ENCODE data around the gene BDH1. TPM values are rescaled to one million over a fixed set of nuclear protein-coding genes. Genes with fewer than 3 reads are reported as not detected.

The BDH1 gene
- total RNA-seq, 1 donor from 2014 or later = 40.9 TPM

- DNase-seq = no peak
- no peak overlapping the region for H3K27ac Mint-ChIP-seq
- CTCF ChIA-PET = no interaction called here
- no peaks in the 10 kb centered on the region for H3K27me3 Mint-ChIP-seq
- no peak overlapping the region for H3K4me3 Mint-ChIP-seq
- no peak for ATAC-seq (ENCODE audit: low read depth)
- TF ChIP-seq, protein P1, sequence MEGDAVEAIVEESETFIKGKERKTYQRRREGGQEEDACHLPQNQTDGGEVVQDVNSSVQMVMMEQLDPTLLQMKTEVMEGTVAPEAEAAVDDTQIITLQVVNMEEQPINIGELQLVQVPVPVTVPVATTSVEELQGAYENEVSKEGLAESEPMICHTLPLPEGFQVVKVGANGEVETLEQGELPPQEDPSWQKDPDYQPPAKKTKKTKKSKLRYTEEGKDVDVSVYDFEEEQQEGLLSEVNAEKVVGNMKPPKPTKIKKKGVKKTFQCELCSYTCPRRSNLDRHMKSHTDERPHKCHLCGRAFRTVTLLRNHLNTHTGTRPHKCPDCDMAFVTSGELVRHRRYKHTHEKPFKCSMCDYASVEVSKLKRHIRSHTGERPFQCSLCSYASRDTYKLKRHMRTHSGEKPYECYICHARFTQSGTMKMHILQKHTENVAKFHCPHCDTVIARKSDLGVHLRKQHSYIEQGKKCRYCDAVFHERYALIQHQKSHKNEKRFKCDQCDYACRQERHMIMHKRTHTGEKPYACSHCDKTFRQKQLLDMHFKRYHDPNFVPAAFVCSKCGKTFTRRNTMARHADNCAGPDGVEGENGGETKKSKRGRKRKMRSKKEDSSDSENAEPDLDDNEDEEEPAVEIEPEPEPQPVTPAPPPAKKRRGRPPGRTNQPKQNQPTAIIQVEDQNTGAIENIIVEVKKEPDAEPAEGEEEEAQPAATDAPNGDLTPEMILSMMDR (IDR thresholded peaks at IDR 0.05) = no peak
- H3K9me3 Mint-ChIP-seq = no peaks in the 10 kb centered on the region
- H3K36me3 Mint-ChIP-seq (ENCODE audit: low read depth) = peaks cover 15% of the 10 kb centered on the region
- peaks cover 6% of the 10 kb centered on the region for H3K4me1 Mint-ChIP-seq
- intact Hi-C loops (cut with micrococcal nuclease) = no loop called here
- POLR2A ChIA-PET = no interaction called here
Observed at GRCh38 chr3:197549261-197549885, 6.4 kb downstream of the BDH1 start.

DNA sequence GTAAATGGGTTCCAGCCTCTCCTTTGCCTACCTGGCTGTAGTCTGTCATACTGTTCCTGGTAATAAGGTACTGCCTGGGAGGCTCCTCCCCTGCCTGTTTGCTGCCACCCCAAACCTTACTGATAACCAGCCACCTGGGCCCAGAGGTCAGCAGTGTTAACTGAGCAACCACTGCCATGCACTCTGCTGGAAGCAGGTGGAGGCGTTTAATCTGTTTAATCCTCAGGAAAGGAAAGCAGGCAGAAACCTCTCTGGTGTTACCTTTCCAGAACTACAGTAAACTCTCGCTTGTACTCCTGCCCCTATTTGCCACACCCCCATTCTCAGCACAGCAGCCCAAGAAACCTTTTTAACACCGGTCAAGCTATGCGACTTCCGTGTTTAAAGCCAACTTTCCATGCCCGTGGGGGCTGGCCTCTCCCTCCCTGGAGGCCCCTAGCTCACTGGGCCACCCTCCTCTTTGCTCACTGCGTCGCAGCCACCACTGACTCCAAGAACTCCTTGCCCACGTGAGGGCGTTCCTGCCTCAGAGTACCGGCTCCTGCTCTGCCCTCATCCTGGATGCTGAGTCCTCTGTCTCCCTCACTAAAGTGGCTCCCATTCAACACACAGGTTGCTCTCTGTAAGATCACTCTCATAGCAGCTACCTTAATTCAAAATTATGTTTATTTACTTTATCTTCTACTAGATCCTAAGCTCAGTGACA, 8.3 kb downstream of the BDH1 start:
- H3K9me3 Mint-ChIP-seq = no peaks in the 10 kb centered on the region
- intact Hi-C loops (cut with micrococcal nuclease) = no loop called here
- H3K4me3 Mint-ChIP-seq = no peak overlapping the region
- ChIA-PET CTCF (no interaction called here), POLR2A (no interaction called here)
- no peak for ATAC-seq (ENCODE audit: low read depth)
- TF ChIP-seq, protein P1 (IDR thresholded peaks at IDR 0.05) = no peak
- no peaks in the 10 kb centered on the region for H3K27me3 Mint-ChIP-seq
- H3K36me3 Mint-ChIP-seq (ENCODE audit: low read depth) = peaks cover 23% of the 10 kb centered on the region
- no peak overlapping the region for H3K27ac Mint-ChIP-seq
- no peak for DNase-seq
- no peaks in the 10 kb centered on the region for H3K4me1 Mint-ChIP-seq

GRCh38 chr3:197546307-197547085, 9.3 kb downstream of the BDH1 start:
- no peak overlapping the region for H3K27ac Mint-ChIP-seq
- peaks cover 27% of the 10 kb centered on the region for H3K36me3 Mint-ChIP-seq (ENCODE audit: low read depth)
- H3K4me3 Mint-ChIP-seq = no peak overlapping the region
- CTCF ChIA-PET = no interaction called here
- H3K4me1 Mint-ChIP-seq = no peaks in the 10 kb centered on the region
- ATAC-seq (ENCODE audit: low read depth) (no peak), DNase-seq (no peak)
- TF ChIP-seq, protein P1 (IDR thresholded peaks at IDR 0.05) = no peak
- no peaks in the 10 kb centered on the region for H3K9me3 Mint-ChIP-seq
- no peaks in the 10 kb centered on the region for H3K27me3 Mint-ChIP-seq
- intact Hi-C loops (cut with micrococcal nuclease) = no loop called here
- POLR2A ChIA-PET = no interaction called here

DNA sequence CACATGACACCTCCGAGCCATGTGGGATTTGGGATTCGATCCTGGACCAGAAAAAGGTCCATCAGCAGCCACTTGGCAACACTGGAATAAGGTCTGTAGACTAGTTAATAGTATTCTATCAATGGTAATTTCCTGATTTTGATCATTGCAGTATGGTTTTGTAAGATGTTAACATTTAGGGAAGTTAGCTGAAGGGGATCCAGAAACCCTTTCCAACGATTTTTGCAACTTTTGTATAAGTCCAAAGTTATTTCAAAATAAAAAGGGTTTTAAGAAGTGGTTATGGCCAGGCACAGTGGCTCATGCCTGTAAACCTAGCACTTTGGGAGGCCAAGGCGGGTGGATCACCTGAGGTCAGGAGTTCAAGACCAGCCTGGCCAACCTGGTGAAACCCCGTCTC, 10.2 kb downstream of the BDH1 start:
- H3K27ac Mint-ChIP-seq = no peak overlapping the region
- no peak for ATAC-seq (ENCODE audit: low read depth)
- H3K27me3 Mint-ChIP-seq = no peaks in the 10 kb centered on the region
- H3K4me3 Mint-ChIP-seq = no peak overlapping the region
- intact Hi-C loops (cut with micrococcal nuclease) = no loop called here
- TF ChIP-seq, protein P1 (IDR thresholded peaks at IDR 0.05) = no peak
- no peaks in the 10 kb centered on the region for H3K9me3 Mint-ChIP-seq
- DNase-seq = no peak
- CTCF ChIA-PET = no interaction called here
- POLR2A ChIA-PET = no interaction called here
- H3K4me1 Mint-ChIP-seq = no peaks in the 10 kb centered on the region
- peaks cover 30% of the 10 kb centered on the region for H3K36me3 Mint-ChIP-seq (ENCODE audit: low read depth)

DNA sequence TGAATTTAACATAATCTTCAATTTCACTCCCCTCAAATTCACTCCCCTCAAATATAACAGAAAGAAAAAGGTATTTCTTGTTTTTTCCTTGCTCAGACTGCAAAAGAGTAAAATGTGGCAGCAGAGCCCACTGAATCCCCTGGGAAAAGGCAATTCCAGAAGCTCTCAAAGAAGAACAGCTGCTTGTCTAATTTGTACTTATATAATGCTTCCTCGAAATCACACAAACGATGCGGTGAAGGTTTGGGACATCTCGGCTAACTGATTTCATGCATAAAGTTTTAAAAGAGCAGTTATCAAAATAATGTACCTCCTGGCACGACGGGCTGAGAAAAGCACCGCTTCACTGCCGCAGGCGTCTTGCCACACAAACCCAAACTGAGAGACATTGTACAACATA, 10.7 kb downstream of the BDH1 start:
- ChIA-PET POLR2A (no interaction called here), CTCF (no interaction called here)
- no peaks in the 10 kb centered on the region for H3K27me3 Mint-ChIP-seq
- TF ChIP-seq, protein P1 (IDR thresholded peaks at IDR 0.05) = no peak
- H3K4me1 Mint-ChIP-seq = no peaks in the 10 kb centered on the region
- intact Hi-C loops (cut with micrococcal nuclease) = no loop called here
- peaks cover 30% of the 10 kb centered on the region for H3K36me3 Mint-ChIP-seq (ENCODE audit: low read depth)
- no peaks in the 10 kb centered on the region for H3K9me3 Mint-ChIP-seq
- H3K27ac Mint-ChIP-seq = no peak overlapping the region
- H3K4me3 Mint-ChIP-seq = no peak overlapping the region
- no peak for ATAC-seq (ENCODE audit: low read depth)
- DNase-seq = no peak

All from activated B cell treated with CpG ODN at 0.5 μM for 24 hours (primary cell).